ENCODE measurements around the gene PLEKHB1.

GRCh38 chr11:73645972-73646631 is at the start of gene PLEKHB1:
- TF ChIP-seq CTCF (IDR thresholded peaks at IDR 0.05) (no peak), POLR2A (IDR thresholded peaks at IDR 0.05) (no peak)

All from testis (tissue), 2 donors.